B cell (primary cell): ENCODE data around the gene RASL10B. TPM values are rescaled to one million over a fixed set of nuclear protein-coding genes. Genes with fewer than 3 reads are reported as not detected.

Experiments
- ATAC-seq: fragments of 200-7000 bp; cut with Tn5 transposase; one replicate; pipeline ENCODE4 v1.10.0; 2021; ENCODE audit warnings: low read depth, mild to moderate bottlenecking, moderate number of reproducible peaks, moderate library complexity
- CTCF ChIA-PET: fragments of 350-600 bp; sonication (Branson Sonifier 250); formaldehyde crosslinking; loops from one replicate; lab custom pipeline; 2021; ENCODE audit warnings: antibody characterized with exemption, inconsistent platforms; lab: Charles Lee
- POLR2A ChIA-PET: fragments of 350-600 bp; sonication (Branson Sonifier 250); formaldehyde crosslinking; loops from one replicate; lab custom pipeline; 2021; ENCODE audit warnings: antibody characterized with exemption; lab: Charles Lee
- DNase-seq: peaks from one replicate; pipeline ENCODE4 v3.0.0; 2013
- H2AFZ ChIP-seq: 2 replicates; pipeline ENCODE4 v1.6.1; 2012; ENCODE audit warnings: mild to moderate bottlenecking, low read depth, low read length; ENCODE audit not compliant: insufficient read depth, poor library complexity, severe bottlenecking
- H3K27ac ChIP-seq, 2 donors: 1 replicate in 1 of 2; 2 replicates in 1 of 2; pipeline ENCODE4 v1.5.1; 2012 to 2013; ENCODE audit warnings: low read length in 2 of 2, mild to moderate bottlenecking in 2 of 2, moderate library complexity in 1 of 2
- H3K27me3 ChIP-seq, 4 experiments: fragments of 200-600 bp in 1 of 4; sonication (generic) in 1 of 4; replicated peaks in 1 of 4; 1 replicate in 2 of 4; 2 replicates in 2 of 4; pipeline versions ENCODE4 v1.6.1 to v1.7.0; 2013 to 2016; ENCODE audit warnings: low read length in 3 of 4, mild to moderate bottlenecking in 2 of 4, mixed read lengths in 1 of 4, moderate library complexity in 1 of 4; ENCODE audit not compliant: insufficient read depth in 4 of 4, control insufficient read depth in 3 of 4; ENCODE audit errors: control extremely low read depth in 1 of 4
- H3K36me3 ChIP-seq, 2 experiments: replicated peaks in 1 of 2; 1 replicate in 1 of 2; 2 replicates in 1 of 2; pipeline versions ENCODE4 v1.6.1 to v1.7.1; 2013; ENCODE audit warnings: low read length in 1 of 2; ENCODE audit not compliant: insufficient read depth in 2 of 2, control insufficient read depth in 1 of 2; ENCODE audit errors: control extremely low read depth in 1 of 2, extremely low read depth in 1 of 2
- H3K4me1 ChIP-seq, 2 donors: fragments of 200-600 bp in 1 of 2; sonication (generic) in 1 of 2; 1 replicate in 1 of 2; 2 replicates in 1 of 2; pipeline versions ENCODE4 v1.5.1 to v1.6.1; 2013 to 2017; ENCODE audit warnings: low read length in 2 of 2; ENCODE audit not compliant: control insufficient read depth in 2 of 2, insufficient read depth in 2 of 2
- H3K4me2 ChIP-seq: replicated peaks from 2 replicates; pipeline ENCODE3; 2012; ENCODE audit warnings: mild to moderate bottlenecking, low read depth, low read length; ENCODE audit not compliant: poor library complexity, severe bottlenecking
- H3K4me3 ChIP-seq, 5 experiments: fragments of 200-600 bp in 1 of 5; sonication (generic) in 1 of 5; 1 replicate in 3 of 5; 2 replicates in 2 of 5; pipeline versions ENCODE4 v1.5.1 to v1.7.0; 2011 to 2016; ENCODE audit warnings: low read length in 4 of 5, mild to moderate bottlenecking in 4 of 5, low read depth in 2 of 5, control low read depth in 1 of 5, moderate library complexity in 1 of 5; ENCODE audit not compliant: insufficient read depth in 1 of 5; ENCODE audit errors: control extremely low read depth in 1 of 5, extremely low read depth in 1 of 5
- H3K79me2 ChIP-seq: fragments of 200-600 bp; sonication (generic); one replicate; pipeline ENCODE4 v1.6.0; 2016; ENCODE audit warnings: low read length; ENCODE audit not compliant: control insufficient read depth, insufficient read depth
- H3K9ac ChIP-seq: fragments of 200-600 bp; sonication (generic); 2 replicates; pipeline ENCODE4 v1.6.1; 2017; ENCODE audit warnings: mild to moderate bottlenecking, low read length, moderate library complexity
- H3K9me3 ChIP-seq, 3 donors: one replicate each; pipeline versions ENCODE4 v1.6.1 to v1.7.1; 2013; ENCODE audit warnings: low read length in 2 of 3; ENCODE audit not compliant: control insufficient read depth in 2 of 3, insufficient read depth in 1 of 3; ENCODE audit errors: control extremely low read depth in 1 of 3
- H4K20me1 ChIP-seq: 2 replicates; pipeline ENCODE4 v1.6.0; 2012; ENCODE audit warnings: mild to moderate bottlenecking, low read length; ENCODE audit not compliant: insufficient read depth, control insufficient read depth, poor library complexity, severe bottlenecking
- H3K27ac Mint-ChIP-seq: one replicate; pipeline ENCODE4 v1.8.0; 2021; ENCODE audit warnings: mixed read lengths
- H3K27me3 Mint-ChIP-seq: one replicate; pipeline ENCODE4 v1.8.0; 2021; ENCODE audit warnings: mixed read lengths
- H3K4me1 Mint-ChIP-seq: one replicate; pipeline ENCODE4 v1.8.0; 2021; ENCODE audit warnings: mixed read lengths
- H3K4me3 Mint-ChIP-seq: one replicate; pipeline ENCODE4 v1.8.0; 2021; ENCODE audit warnings: mixed read lengths
- H3K9me3 Mint-ChIP-seq: one replicate; pipeline ENCODE4 v1.8.0; 2022; ENCODE audit warnings: mixed read lengths; ENCODE audit not compliant: insufficient read depth
- EZH2 ChIP-seq: IDR thresholded peaks from 2 replicates; pipeline ENCODE4 v1.6.1; 2012; ENCODE audit warnings: borderline replicate concordance, low read depth, mild to moderate bottlenecking, moderate library complexity, low read length; ENCODE audit not compliant: insufficient read depth, poor library complexity, severe bottlenecking
- WGBS: methylation state at CpG from one replicate; pipeline ENCODE4 v1.1.5; 2013; ENCODE audit warnings: missing lambda C conversion rate; ENCODE audit not compliant: insufficient coverage; 5-methylcytosine and 5-hydroxymethylcytosine counted together
- intact Hi-C: fragments of 100-400 bp; cut with micrococcal nuclease; formaldehyde crosslinking; loops from one replicate; pipeline ENCODE4 v1.10.0; 2022
- polyA plus RNA-seq: library from polyadenylated mRNA; depleted of rRNA; stranded (reverse); fragments of >200 nt; gene quantifications from 2 replicates; pipeline ENCODE4 v1.2.3, GENCODE V29; 2012
- total RNA-seq, 2 donors: library from RNA; stranded (reverse); fragments of 120-200 nt in 1 of 2; gene quantifications; 1 replicate in 1 of 2; 2 replicates in 1 of 2; pipeline versions ENCODE4 v1.2.3 to v1.2.4, GENCODE V29; 2013 to 2022
- TF ChIP-seq, protein P1 (sequence below): fragments of 200-600 bp; IDR thresholded peaks from one replicate; pipeline ENCODE4 v1.8.0; 2022; ENCODE audit warnings: antibody characterized with exemption, mild to moderate bottlenecking

RASL10B gene
- total and polyA plus RNA-seq, 2 donors (not counting 1 experiment from before 2014, with no cell fraction given) = 0.06 TPM; not detected in 1

DNA sequence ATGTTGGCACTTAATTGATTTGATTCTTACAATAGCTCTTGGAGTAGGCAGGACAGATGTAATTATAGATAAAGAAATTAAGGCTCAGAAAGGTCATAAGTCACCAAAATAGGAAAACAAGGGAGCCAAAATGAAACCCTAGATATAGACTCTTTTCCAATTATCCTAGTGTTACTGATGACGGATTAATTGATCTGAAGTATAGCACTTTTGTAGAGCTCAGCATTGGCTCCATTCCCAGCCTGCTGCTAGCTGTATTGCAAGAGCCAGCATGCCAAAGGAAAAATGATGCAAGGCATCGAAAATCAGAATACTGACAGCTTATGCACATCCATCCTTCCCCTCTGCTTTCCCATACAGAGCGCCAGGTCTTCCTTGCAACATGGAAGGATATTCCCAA is 21.6 kb upstream of the RASL10B start:
- Mint-ChIP-seq H3K4me3 (no peak overlapping the region), H3K9me3 (no peaks in the 10 kb centered on the region), H3K27me3 (no peaks in the 10 kb centered on the region), H3K27ac (no peak overlapping the region), H3K4me1 (peaks cover 27% of the 10 kb centered on the region)
- DNase-seq = no peak
- H3K4me1 ChIP-seq = peaks cover 20 to 22% of the 10 kb centered on the region in 2 donors
- no peaks in the 10 kb centered on the region for H3K79me2 ChIP-seq
- ChIA-PET CTCF (interaction anchor here (1.5 kb wide), 1 partner anchor 38 kb away, joined by 7 read pairs; no protein-coding TSS in a partner anchor), POLR2A (no interaction called here)
- peaks cover 10% of the 10 kb centered on the region for H4K20me1 ChIP-seq
- WGBS = 100% methylated on average over 1 of the region's 3 CpGs
- H3K9ac ChIP-seq = no peak overlapping the region
- H3K9me3 ChIP-seq = no peaks in the 10 kb centered on the region
- no peaks in the 10 kb centered on the region for H3K27me3 ChIP-seq
- ATAC-seq = no peak
- H3K4me2 ChIP-seq = no peak overlapping the region
- H3K4me3 ChIP-seq = no peak overlapping the region
- no peak overlapping the region for H3K27ac ChIP-seq
- TF ChIP-seq EZH2 = no peak
- TF ChIP-seq, protein P1, sequence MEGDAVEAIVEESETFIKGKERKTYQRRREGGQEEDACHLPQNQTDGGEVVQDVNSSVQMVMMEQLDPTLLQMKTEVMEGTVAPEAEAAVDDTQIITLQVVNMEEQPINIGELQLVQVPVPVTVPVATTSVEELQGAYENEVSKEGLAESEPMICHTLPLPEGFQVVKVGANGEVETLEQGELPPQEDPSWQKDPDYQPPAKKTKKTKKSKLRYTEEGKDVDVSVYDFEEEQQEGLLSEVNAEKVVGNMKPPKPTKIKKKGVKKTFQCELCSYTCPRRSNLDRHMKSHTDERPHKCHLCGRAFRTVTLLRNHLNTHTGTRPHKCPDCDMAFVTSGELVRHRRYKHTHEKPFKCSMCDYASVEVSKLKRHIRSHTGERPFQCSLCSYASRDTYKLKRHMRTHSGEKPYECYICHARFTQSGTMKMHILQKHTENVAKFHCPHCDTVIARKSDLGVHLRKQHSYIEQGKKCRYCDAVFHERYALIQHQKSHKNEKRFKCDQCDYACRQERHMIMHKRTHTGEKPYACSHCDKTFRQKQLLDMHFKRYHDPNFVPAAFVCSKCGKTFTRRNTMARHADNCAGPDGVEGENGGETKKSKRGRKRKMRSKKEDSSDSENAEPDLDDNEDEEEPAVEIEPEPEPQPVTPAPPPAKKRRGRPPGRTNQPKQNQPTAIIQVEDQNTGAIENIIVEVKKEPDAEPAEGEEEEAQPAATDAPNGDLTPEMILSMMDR = no peak
- peaks cover 25 to 47% of the 10 kb centered on the region in 2 experiments for H3K36me3 ChIP-seq
- H2AFZ ChIP-seq = no peak overlapping the region
- intact Hi-C loops = no loop called here

DNA sequence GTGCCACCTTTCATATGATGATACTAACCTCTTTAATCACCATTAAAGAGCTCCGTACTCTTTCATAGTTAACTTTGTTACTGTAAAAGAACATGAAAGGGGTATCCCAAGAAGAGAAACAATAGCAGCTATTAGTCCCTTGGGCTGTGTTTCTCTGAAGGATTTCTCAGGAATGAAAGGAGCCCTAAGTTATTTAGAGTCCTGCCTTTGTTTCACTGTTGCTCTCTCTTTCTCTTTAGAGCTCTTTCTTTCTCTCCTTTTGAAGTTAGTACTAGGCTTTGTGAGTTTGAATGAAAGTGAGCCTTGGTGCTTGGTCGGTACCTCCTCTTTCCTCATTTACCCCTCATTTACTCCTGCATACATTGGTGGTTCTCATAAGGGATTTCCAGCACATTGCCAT is 20.5 kb upstream of the RASL10B start:
- Histone ChIP-seq H4K20me1 (peaks cover 10% of the 10 kb centered on the region), H3K4me1 (peaks cover 20 to 22% of the 10 kb centered on the region in 2 donors), H3K27ac (no peak overlapping the region), H3K4me2 (no peak overlapping the region), H2AFZ (no peak overlapping the region), H3K4me3 (no peak overlapping the region), H3K9me3 (no peaks in the 10 kb centered on the region), H3K36me3 (peaks cover 31 to 58% of the 10 kb centered on the region in 2 experiments), H3K27me3 (no peaks in the 10 kb centered on the region), H3K79me2 (no peaks in the 10 kb centered on the region), H3K9ac (no peak overlapping the region)
- DNase-seq (no peak), ATAC-seq (no peak)
- TF ChIP-seq, protein P1 = no peak
- TF ChIP-seq EZH2 = no peak
- intact Hi-C loops = no loop called here
- POLR2A ChIA-PET = no interaction called here
- CTCF ChIA-PET = interaction anchor here (1.5 kb wide), 1 partner anchor 37 kb away, joined by 7 read pairs; no protein-coding TSS in a partner anchor
- no peak overlapping the region for H3K27ac Mint-ChIP-seq
- H3K4me3 Mint-ChIP-seq = no peak overlapping the region
- no peaks in the 10 kb centered on the region for H3K9me3 Mint-ChIP-seq
- H3K27me3 Mint-ChIP-seq = no peaks in the 10 kb centered on the region
- H3K4me1 Mint-ChIP-seq = peaks cover 24% of the 10 kb centered on the region
- WGBS = no CpG with 5 or more reads among the region's 2 CpGs
